WERI-Rb-1 (cell line): ENCODE measurements around the gene ADARB1.

Experiments
- DNase-seq: peaks from one replicate; pipeline ENCODE4 v3.0.0-alpha.2; 2020
- H3K27ac ChIP-seq: fragments of 250-450 bp; sonication (Bioruptor Pico); 2 replicates; pipeline ENCODE4 v1.5.1; 2020; ENCODE audit warnings: mild to moderate bottlenecking, moderate library complexity
- H3K27me3 ChIP-seq: fragments of 250-450 bp; sonication (Bioruptor Pico); 2 replicates; pipeline ENCODE4 v1.5.1; 2021; ENCODE audit warnings: mild to moderate bottlenecking, low read depth, moderate library complexity; ENCODE audit not compliant: insufficient read depth, severe bottlenecking
- H3K36me3 ChIP-seq: fragments of 250-450 bp; sonication (Bioruptor Pico); 2 replicates; pipeline ENCODE4 v1.5.1; 2020; ENCODE audit warnings: mild to moderate bottlenecking, moderate library complexity
- H3K4me3 ChIP-seq: 2 replicates; pipeline ENCODE4 v1.5.1; 2011; ENCODE audit warnings: low read depth, mild to moderate bottlenecking, control low read depth, low read length
- H3K9me3 ChIP-seq: fragments of 250-450 bp; sonication (Bioruptor Pico); 2 replicates; pipeline ENCODE4 v1.5.1; 2021; ENCODE audit warnings: mild to moderate bottlenecking, moderate library complexity; ENCODE audit not compliant: severe bottlenecking
- CTCF ChIP-seq: IDR thresholded peaks from 2 replicates; pipeline ENCODE4 v1.5.1; 2011; ENCODE audit warnings: low read depth, mild to moderate bottlenecking, control low read depth, inconsistent platforms, low read length

The ADARB1 gene

GRCh38 chr21:45146801-45147200 is 72.4 kb downstream of the ADARB1 start:
- Histone ChIP-seq H3K9me3 (no peaks in the 10 kb centered on the region), H3K36me3 (peaks cover 31% of the 10 kb centered on the region), H3K27me3 (no peaks in the 10 kb centered on the region), H3K27ac (peak overlapping the region; percentile 57), H3K4me3 (no peak overlapping the region)
- TF ChIP-seq CTCF: no peak
- no peak for DNase-seq

- Histone ChIP-seq H3K4me3 (no peak overlapping the region), H3K27ac (no peak overlapping the region), H3K27me3 (no peaks in the 10 kb centered on the region), H3K36me3 (peaks cover 33% of the 10 kb centered on the region), H3K9me3 (no peaks in the 10 kb centered on the region)
- no peak for DNase-seq
- no peak for TF ChIP-seq CTCF
These were observed 73.3 kb downstream of the ADARB1 start for GRCh38 chr21:45147473-45148315.

DNA sequence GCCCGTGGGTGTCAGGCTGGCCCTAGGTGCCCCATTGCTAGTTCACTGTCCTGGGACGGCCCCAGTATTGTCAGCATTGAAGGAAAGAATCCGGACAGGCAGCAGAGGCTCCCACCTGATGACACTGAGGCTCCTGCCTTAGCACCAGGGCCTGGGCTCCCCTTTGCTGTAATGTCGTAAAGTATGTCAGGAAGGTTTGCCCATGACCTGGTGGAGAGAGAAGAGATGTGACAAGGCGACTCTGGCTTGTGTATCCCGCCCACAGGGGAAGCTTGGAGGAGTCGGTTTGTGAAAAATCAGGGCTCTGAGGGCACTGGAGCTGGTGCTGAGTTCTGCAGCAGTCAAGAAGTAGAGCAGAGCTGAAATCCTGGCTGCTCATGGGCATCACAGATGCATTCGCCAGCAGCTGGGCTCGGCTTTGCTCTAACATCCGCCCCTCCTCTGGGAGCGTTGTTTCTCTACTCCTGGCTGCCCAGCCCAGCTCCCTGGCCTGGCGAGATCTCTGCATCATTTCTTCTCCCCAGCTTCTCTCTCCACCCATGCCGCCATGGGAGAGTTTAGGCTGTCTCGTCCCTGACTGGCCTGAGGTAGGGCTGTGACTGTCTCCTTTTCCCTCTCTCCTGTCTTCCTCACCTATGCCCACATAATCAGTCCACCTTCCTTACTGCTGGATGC is 74.1 kb downstream of the ADARB1 start:
- peaks cover 26% of the 10 kb centered on the region for H3K36me3 ChIP-seq
- TF ChIP-seq CTCF: no peak
- no peaks in the 10 kb centered on the region for H3K27me3 ChIP-seq
- no peak overlapping the region for H3K27ac ChIP-seq
- no peak overlapping the region for H3K4me3 ChIP-seq
- H3K9me3 ChIP-seq: no peaks in the 10 kb centered on the region
- DNase-seq: no peak

- H3K4me3 ChIP-seq: no peak overlapping the region
- no peaks in the 10 kb centered on the region for H3K9me3 ChIP-seq
- DNase-seq: no peak
- TF ChIP-seq CTCF: no peak
- H3K36me3 ChIP-seq: peaks cover 22% of the 10 kb centered on the region
- H3K27me3 ChIP-seq: no peaks in the 10 kb centered on the region
- no peak overlapping the region for H3K27ac ChIP-seq
These were observed 74.6 kb downstream of the ADARB1 start for GRCh38 chr21:45149021-45149420.

DNA sequence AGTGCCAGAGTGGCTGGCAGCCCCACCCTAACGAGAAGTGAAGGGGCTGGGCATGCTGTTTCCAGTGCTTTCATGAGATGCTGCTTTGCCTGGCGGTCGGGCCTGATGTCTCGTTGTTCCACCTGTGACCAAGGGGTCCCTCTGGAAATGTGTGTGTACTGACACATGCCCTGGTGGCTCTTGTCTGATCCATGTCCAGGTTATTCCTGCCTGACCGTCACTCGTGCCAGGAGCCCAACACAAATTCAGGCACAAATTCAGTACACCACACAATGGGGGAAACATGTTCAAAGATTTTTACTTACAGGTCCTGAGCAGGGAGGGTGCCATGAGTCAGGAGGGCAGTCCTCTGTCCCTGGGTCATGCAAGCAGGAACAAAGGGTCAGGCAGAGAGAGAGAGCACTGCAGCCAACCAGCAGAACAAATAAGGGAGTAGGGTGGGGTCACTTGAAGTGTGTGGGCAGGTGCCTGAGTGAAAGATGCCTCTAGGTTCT is 76.3 kb downstream of the ADARB1 start:
- no peaks in the 10 kb centered on the region for H3K9me3 ChIP-seq
- peaks cover 11% of the 10 kb centered on the region for H3K36me3 ChIP-seq
- no peak for TF ChIP-seq CTCF
- no peak overlapping the region for H3K4me3 ChIP-seq
- no peak for DNase-seq
- H3K27me3 ChIP-seq: no peaks in the 10 kb centered on the region
- H3K27ac ChIP-seq: no peak overlapping the region
